IPS-18c (cell line): ENCODE data around the gene DSCAML1.

Source experiments
- H3K4me3 ChIP-seq: 2 replicates; pipeline ENCODE4 v1.7.0; 2013; ENCODE audit warnings: low read depth, mild to moderate bottlenecking, low read length, moderate library complexity; ENCODE audit not compliant: insufficient read depth
- H3K9me3 ChIP-seq: one replicate; pipeline ENCODE4 v1.6.1; 2013; ENCODE audit warnings: mild to moderate bottlenecking, low read length, moderate library complexity; ENCODE audit not compliant: control insufficient read depth, insufficient read depth

DSCAML1 gene

DNA sequence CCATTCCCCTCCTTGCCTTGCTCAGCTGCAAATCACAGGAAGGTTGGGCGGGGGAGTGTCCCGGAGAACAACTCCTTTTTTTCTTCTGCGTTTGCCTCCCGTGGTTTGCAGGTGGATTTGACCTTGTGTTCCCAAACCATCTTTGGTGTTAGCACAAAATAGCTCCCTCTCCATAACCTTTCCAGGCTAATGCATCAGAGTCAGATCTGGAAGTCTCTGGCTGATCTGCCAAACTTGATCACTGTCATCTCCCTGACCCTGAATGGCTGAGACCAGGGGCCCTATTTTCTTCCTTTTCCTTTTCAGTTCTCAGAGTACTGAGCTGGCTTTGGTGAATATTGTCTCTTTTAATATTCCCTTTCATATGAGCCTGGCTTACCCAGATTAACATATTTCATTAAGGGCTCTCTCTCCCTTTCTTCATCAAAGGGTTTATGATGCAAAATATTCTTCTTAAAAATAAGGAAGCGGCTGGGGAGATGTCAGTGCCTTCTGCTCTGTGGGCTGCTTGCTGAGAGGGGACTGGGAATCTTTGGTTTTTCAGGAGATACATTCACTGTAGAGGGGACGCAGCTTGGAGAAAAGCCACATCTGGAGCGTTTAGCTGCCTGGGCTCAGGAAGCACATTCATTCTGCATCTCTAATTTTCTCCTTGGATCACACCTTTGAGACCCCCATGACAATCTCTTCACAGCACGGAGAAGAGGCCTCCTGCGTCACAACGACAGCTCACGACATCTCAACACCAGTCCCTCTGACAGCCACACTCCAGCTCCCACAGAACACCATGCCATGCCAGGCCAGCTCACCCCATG, 321.1 kb downstream of the DSCAML1 start:
- H3K9me3 ChIP-seq: no peaks in the 10 kb centered on the region

DNA sequence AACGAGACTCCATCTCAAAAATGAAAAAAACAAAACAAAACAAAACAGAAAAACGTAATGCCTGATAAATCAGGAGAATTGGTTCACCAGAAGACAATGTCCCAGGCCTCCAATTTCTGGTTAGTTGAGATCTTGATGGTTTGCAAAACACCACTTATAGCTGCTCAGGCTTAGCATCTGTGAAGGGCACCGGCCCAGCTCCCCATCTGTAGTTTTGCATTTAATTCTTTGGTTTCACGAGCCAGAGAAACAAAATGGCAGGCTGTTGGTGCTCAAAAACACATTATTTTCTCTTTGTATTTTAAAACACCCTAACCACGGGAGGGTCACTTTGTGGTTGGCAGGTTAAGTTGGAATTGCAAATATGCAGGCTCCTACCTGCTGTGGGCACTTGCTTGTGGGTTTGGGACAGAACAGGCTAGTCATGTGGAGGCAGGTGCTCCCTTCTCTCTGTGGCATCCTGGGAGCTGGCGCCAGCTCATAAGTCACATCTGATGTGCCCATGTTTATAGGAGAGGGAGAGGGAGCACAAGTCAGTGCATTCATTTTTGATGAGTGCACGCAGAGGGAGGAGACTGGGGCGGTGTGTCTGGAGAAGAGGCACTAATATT, 323.4 kb downstream of the DSCAML1 start:
- no peak overlapping the region for H3K4me3 ChIP-seq
- no peaks in the 10 kb centered on the region for H3K9me3 ChIP-seq

More for the DNA sequence above, 321.1 kb downstream of the DSCAML1 start:
- no peak overlapping the region for H3K4me3 ChIP-seq

DNA sequence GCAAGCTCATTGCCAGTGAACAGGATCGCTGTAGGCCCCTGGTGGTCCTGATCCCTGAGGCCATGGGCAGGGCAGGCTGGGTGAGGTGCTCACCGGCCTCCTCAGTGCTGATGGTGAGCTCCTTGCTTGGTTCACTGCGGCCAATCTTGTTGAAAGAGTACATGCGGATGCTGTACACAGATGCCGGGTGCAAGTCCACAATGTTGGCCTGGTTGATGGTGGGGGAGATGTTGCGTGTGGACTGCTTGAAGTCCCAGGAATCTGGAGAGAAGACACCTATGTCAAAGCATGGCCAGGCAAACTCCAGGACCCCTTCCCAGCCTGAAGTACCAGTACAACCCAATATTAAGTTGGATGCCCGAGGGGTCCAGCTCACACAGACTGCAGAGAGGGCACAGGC, 325.2 kb downstream of the DSCAML1 start:
- H3K4me3 ChIP-seq: no peak overlapping the region
- no peaks in the 10 kb centered on the region for H3K9me3 ChIP-seq

GRCh38 chr11:117470576-117470975, 326.4 kb downstream of the DSCAML1 start:
- Histone ChIP-seq H3K9me3 (no peaks in the 10 kb centered on the region), H3K4me3 (no peak overlapping the region)

- no peaks in the 10 kb centered on the region for H3K9me3 ChIP-seq
- H3K4me3 ChIP-seq: no peak overlapping the region
Observed at GRCh38 chr11:117468888-117469287, 328.1 kb downstream of the DSCAML1 start.

GRCh38 chr11:117467770-117468169, 329.2 kb downstream of the DSCAML1 start:
- Histone ChIP-seq H3K9me3 (no peaks in the 10 kb centered on the region), H3K4me3 (no peak overlapping the region)

DNA sequence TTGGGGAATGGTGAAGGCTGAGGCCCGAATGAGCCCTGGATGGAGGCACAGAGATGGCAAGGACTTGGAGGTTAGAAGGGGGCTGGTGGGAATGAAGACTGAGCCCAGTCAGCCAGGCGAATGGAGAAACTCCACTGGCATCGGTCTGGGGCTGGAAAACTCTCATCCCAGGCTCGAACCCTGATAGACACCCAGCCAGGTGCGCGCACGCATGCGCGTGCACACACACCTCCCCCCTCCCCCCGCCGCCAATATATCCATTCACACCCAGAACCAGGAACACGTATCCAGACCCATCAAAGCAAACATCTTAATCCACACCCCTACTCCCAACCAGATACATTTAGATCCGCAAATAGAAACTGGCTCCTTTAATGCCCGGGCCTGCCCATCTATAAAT, 330.1 kb downstream of the DSCAML1 start:
- no peak overlapping the region for H3K4me3 ChIP-seq
- H3K9me3 ChIP-seq: no peaks in the 10 kb centered on the region

DNA sequence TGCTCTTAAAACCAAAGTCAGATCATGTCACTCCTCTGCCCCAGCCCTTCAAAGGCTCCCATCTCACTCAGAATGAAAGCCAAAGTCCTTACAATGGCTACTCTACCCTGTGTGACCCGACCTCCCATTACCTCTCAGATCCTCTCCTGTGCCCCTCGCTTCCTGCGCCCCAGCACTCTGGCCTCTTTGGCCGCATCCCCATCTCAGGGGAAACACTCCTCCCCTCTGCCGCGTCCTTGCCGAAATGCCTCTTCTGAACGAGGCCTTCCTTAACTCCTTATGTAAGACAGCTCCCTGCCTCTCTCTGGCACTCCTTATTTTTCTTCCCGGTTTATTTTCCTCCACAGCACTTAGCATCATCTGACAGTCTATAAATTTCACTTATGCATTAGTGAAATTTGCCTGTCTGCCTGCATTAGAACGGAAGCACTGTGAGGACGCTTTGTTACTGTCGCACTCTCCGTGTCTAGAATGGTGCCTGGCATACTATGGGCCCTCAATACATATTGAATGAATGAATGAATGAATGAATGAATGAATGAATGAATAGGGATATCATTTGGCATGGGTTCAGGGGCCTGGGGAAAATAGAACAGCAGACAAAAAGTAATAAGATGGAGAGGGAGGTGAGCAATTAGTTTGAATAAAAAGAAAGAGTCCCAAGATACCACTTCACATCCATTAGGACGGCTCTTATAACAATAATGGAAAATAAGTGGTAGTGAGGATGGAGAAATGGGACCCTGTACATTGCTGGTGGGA, 331.6 kb downstream of the DSCAML1 start:
- H3K4me3 ChIP-seq: no peak overlapping the region
- no peaks in the 10 kb centered on the region for H3K9me3 ChIP-seq

DNA sequence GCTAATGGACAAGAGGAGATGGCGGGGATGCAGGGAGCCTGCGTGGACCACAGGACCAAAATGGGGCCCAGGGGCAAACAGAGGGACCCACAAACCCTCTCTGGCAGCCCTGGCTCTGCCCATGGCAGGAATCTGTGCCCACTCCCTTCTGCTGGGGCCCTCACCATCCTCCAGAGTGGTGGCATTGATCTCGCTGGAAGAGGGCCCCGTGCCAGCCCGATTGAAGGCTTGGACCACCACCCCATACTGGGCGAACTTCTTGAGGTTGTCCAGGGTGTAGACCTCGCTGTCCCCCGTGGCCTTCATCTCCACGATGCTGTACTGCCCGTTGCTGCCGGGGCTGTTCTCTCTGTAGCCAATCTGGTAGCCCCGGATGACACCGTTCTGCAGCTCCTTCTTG, 332.2 kb downstream of the DSCAML1 start:
- no peaks in the 10 kb centered on the region for H3K9me3 ChIP-seq

DNA sequence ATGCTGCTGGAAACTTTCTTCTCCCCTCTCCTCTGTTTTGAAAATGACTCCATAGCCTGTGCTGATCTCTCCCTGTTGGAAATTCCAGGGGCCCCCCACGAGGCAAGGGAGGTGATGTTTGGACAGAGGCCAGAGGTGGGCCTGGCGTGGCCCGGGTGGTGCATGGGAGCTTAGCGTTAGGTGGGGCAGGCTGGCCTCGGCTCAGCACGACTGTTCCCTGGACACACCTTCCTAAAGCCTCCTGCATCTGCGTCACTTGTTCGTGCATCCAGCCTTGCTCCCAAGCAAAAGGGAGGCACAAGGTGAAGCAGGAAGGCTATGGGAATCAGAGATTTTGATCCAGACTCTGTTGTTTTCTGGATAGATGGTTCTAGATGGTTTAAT, 334.2 kb downstream of the DSCAML1 start:
- H3K4me3 ChIP-seq: no peak overlapping the region

More for the DNA sequence above, 332.2 kb downstream of the DSCAML1 start:
- H3K4me3 ChIP-seq: no peak overlapping the region

DNA sequence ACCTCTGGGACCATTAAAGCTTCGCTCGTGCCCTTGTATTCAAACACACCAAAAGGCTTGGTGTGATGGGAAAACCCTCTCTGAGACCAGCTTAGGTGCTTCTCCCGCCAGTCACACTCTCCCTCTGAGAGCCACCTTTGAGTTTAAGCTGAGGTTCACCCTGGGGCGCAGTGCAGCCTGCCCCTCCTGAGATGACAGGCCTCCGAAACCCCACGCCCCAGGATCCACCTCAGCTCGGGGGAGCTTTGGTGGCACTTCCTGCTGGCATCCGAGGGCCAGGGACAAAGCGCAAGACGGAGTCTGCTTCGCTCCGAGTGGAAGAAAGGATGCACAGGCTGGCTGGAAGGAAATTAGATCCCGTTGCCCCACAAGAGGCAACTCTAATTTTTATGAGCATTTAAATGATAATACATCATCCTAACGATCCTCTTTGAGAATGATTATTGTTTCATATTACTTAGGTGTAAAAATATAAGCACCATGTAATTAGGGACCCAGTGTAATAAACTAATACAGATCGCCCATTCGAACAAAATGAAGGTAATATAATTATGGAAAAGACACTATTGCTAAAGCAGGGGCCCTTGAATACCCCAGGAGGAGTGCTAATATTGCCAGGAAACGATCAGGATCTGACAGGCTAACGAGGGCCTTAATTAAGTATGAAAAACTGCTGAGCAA, 334.7 kb downstream of the DSCAML1 start:
- Histone ChIP-seq H3K4me3 (no peak overlapping the region), H3K9me3 (no peaks in the 10 kb centered on the region)

More for the DNA sequence above, 334.2 kb downstream of the DSCAML1 start:
- no peaks in the 10 kb centered on the region for H3K9me3 ChIP-seq

DNA sequence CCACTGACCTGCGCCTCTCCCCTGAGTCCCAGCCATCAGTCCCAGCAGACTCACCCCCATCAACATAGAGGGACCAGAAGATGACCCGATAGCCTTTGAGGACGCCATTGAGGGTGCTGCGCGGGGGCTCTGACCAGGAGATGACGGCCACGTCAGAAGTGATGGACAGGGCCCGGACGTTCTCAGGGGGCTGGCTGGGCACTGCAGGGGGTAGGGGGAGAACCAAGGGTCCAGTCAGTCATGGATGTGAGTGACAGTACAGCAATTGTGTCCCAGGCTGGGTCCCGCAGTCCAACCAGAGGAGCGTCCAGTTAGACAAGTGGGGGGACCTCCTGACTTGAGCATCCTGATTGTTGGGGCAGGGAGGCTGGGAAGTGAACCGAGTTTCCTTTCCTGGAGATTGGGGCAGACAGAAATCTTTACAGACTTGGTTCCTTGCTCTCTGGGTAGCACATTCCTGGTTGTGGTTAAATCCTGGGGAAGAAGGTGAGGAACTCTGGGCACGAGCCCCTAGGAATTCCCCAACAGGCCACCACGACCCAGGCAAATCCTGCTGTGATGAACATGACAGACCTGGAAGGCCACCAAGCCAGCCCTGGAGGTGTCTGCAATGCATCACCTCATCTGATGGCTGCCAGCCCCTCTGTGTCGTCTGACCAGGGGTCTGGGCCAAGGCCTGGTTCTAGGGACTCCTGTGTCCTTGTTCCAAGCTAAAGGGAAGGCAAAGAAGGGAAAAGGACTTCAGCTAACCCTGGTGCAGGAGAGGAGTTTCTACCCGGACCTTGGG, 335.4 kb downstream of the DSCAML1 start:
- Histone ChIP-seq H3K4me3 (no peak overlapping the region), H3K9me3 (no peaks in the 10 kb centered on the region)

DNA sequence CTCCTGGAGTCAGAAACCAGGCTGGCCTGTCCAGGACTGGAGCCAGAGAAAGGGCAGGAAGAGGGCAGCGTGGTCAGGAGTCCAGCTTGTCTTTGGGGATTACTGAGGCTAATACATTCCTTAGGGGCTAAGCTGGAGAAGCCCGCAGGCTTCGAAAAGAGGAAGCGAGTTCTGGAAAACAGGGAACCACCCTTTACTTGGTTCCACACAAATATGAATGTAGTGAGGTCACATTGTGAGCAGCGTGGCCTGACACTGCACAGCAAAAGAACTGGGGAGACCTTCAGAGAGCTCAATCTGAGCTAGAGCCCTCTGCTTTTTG, 337.1 kb downstream of the DSCAML1 start:
- H3K4me3 ChIP-seq: no peak overlapping the region
- H3K9me3 ChIP-seq: no peaks in the 10 kb centered on the region

DNA sequence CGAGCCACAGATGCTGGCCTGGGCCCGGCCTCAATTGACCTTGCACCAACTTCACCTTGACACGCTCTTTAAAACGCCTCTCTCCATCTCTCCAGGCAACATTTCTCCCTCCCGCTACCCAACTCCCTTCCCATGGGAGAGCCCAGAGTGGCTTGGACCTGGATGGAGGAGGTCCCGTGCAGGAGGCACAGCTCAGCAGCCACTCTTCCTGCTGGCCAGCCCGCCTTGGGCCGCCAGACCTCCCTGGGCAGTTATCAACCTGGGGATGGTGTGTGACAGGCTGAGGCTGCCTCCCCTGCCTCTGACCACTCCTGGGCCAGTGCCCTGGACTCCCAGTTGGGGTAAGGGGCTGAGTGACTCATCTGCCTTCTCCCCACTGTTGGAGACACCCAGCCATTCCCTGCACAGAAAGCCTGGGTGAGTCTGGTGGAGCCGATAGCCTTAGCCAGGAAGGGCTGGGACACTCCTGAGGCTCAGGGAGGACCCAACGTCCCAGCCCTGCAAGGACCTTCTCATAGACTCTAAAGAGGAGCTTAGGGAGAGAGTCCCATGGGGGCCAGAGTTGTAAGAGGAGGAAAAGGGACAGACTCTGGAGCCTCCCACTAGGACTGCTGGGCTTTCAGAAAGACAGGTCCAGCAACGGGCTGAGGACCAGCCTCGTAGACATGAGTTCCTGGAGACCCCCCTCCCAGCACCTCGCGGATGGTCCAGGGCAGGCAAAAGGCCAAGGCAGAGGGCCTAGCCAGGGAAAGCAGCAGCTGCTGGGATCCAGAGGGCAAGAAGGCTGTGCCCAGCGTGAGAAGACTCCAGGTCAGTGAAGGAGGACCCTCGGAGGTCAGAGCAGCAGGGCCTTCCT, 337.7 kb downstream of the DSCAML1 start:
- no peaks in the 10 kb centered on the region for H3K9me3 ChIP-seq
- no peak overlapping the region for H3K4me3 ChIP-seq

DNA sequence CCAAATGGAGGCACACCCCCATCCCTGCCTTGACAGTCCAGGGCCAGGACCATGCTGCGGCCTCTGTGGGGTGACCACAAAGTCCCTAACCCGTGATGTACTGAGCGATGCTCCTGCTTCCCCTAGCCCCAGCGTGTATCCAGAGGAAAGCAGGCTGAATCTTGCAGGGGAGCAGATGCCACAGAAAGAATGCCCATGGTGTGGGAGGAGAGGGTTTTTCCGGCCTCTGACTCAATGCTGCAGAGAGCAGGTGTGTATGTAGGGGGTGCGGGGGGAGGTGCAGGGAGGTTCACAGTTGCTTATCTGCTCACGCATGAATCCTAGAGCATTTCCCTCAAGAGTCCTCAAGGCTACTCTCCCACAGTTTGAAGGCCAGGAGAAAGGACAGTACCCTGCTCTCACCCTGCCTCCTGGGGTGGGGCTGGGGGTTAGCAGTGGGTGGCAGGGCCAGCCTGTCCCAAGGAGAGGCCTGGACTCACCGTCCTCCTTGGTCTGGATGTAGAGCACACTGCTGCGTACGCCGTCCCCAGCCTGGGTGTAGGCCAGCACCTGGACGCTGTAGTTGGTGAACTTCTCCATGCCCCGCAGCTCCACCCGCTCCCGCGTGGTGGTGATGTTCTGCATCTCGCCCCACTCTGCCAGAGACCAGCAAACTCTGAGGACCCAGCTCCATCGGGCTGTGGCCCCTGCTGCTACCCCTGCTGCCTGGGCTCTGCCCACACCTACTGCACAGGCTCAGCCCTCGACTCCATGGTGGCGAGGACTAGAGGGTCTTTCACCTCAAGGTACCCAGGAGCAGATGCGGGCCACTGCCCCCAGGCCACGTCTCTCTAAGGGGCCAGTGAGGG, 338.5 kb downstream of the DSCAML1 start:
- Histone ChIP-seq H3K9me3 (no peaks in the 10 kb centered on the region), H3K4me3 (no peak overlapping the region)
